ENCODE measurements around the gene PRDX5. TPM values are rescaled to one million over a fixed set of nuclear protein-coding genes. Genes with fewer than 3 reads are reported as not detected.

PRDX5 gene
- total and polyA plus RNA-seq, 9 of the 15 experiments (the other 6 are each of a cell fraction or from before 2014, with no cell fraction given) = 40.8 to 327 (median 204) TPM

GRCh38 chr11:64268893-64269539 lies 48.9 kb upstream of the PRDX5 start:
- peak; percentile 59 for ATAC-seq
- POLR2A ChIA-PET = interaction anchor here (0.6 to 5.7 kb wide), 17 partner anchors 12 to 1459 kb away, joined by 3 to 58 read pairs (median 5); partner anchors contain the start of genes BAD, CATSPERZ, ESRRA and FERMT3
- TF ChIP-seq, protein P1, sequence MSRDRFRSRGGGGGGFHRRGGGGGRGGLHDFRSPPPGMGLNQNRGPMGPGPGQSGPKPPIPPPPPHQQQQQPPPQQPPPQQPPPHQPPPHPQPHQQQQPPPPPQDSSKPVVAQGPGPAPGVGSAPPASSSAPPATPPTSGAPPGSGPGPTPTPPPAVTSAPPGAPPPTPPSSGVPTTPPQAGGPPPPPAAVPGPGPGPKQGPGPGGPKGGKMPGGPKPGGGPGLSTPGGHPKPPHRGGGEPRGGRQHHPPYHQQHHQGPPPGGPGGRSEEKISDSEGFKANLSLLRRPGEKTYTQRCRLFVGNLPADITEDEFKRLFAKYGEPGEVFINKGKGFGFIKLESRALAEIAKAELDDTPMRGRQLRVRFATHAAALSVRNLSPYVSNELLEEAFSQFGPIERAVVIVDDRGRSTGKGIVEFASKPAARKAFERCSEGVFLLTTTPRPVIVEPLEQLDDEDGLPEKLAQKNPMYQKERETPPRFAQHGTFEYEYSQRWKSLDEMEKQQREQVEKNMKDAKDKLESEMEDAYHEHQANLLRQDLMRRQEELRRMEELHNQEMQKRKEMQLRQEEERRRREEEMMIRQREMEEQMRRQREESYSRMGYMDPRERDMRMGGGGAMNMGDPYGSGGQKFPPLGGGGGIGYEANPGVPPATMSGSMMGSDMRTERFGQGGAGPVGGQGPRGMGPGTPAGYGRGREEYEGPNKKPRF (IDR thresholded peaks at IDR 0.05; ENCODE audit: low read depth, low read length) = no peak
- TF ChIP-seq MXI1 (IDR thresholded peaks at IDR 0.05; ENCODE audit: low read depth, low read length) = no peak
- no peak for TF ChIP-seq ELK3 (CRISPR knock-in tag; IDR thresholded peaks at IDR 0.05)
- TF ChIP-seq EWSR1 (IDR thresholded peaks at IDR 0.05; ENCODE audit: borderline replicate concordance, low read depth, partially characterized antibody) = no peak
- TF ChIP-seq C11orf30 (IDR thresholded peaks at IDR 0.05; ENCODE audit: low read depth) = no peak
- no peak for TF ChIP-seq NFATC3 (IDR thresholded peaks at IDR 0.05)
- TF ChIP-seq HDAC3 (IDR thresholded peaks at IDR 0.05; ENCODE audit: borderline replicate concordance, partially characterized antibody) = peak; percentile 3
- TF ChIP-seq, protein P2, sequence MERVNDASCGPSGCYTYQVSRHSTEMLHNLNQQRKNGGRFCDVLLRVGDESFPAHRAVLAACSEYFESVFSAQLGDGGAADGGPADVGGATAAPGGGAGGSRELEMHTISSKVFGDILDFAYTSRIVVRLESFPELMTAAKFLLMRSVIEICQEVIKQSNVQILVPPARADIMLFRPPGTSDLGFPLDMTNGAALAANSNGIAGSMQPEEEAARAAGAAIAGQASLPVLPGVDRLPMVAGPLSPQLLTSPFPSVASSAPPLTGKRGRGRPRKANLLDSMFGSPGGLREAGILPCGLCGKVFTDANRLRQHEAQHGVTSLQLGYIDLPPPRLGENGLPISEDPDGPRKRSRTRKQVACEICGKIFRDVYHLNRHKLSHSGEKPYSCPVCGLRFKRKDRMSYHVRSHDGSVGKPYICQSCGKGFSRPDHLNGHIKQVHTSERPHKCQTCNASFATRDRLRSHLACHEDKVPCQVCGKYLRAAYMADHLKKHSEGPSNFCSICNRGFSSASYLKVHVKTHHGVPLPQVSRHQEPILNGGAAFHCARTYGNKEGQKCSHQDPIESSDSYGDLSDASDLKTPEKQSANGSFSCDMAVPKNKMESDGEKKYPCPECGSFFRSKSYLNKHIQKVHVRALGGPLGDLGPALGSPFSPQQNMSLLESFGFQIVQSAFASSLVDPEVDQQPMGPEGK (CRISPR knock-in tag; IDR thresholded peaks at IDR 0.05; ENCODE audit: borderline replicate concordance) = peak; percentile 57; the same call in 1 of the 2 replicates
- no peak for TF ChIP-seq E2F5 (CRISPR knock-in tag; IDR thresholded peaks at IDR 0.05)
- TF ChIP-seq ZNF696 (CRISPR knock-in tag; conservative IDR thresholded peaks at IDR 0.05) = no peak
- TF ChIP-seq ZNF280B (CRISPR knock-in tag; IDR thresholded peaks at IDR 0.05) = no peak
- peak; percentile 78 for TF ChIP-seq MYNN (IDR thresholded peaks at IDR 0.05)
- no peak for TF ChIP-seq MYNN (CRISPR knock-in tag; IDR thresholded peaks at IDR 0.05)
- no peak for TF ChIP-seq TBP (optimal IDR thresholded peaks at IDR 0.05; ENCODE audit: low read depth, low read length)

More at GRCh38 chr11:64268893-64269539, 48.9 kb upstream of the PRDX5 start:
- BruUV-seq (replicated peaks) = no TSS peak
- Histone ChIP-seq H3K36me3 (ENCODE audit: control insufficient read depth, insufficient read depth, low read length) (peaks cover 43% of the 10 kb centered on the region), H3K27me3 (ENCODE audit: control insufficient read depth in 2 of 2, insufficient read depth in 2 of 2, low read length in 2 of 2) (no peaks in the 10 kb centered on the region), H3K9me3 (replicated peaks; ENCODE audit: control insufficient read depth, insufficient read depth, low read depth, low read length) (no peaks in the 10 kb centered on the region), H2AFZ (ENCODE audit: low read depth, low read length) (peak overlapping the region; percentile 78; the same call in 1 of the 2 replicates), H3K4me1 (replicated peaks in 1 of 2; ENCODE audit: control insufficient read depth in 2 of 2, insufficient read depth in 2 of 2, low read length in 2 of 2) (peaks cover 32 to 59% of the 10 kb centered on the region in 2 experiments), H3K9me1 (ENCODE audit: control insufficient read depth, insufficient read depth, low read length) (peaks cover 3% of the 10 kb centered on the region), H3K27ac (ENCODE audit: extremely low read depth, low read depth, low read length) (peak overlapping the region; percentile 96), H3K79me2 (ENCODE audit: control insufficient read depth, insufficient read depth, low read length) (peaks cover 43% of the 10 kb centered on the region), H3K4me3 (peak overlapping the region; percentile 60), H4K20me1 (replicated peaks; ENCODE audit: control insufficient read depth, insufficient read depth, low read length) (no peaks in the 10 kb centered on the region), H3K4me2 (ENCODE audit: insufficient read depth, low read length) (peak overlapping the region; percentile 92), H3K9ac (ENCODE audit: insufficient read depth in 1 of 2, low read depth in 2 of 2, low read length in 2 of 2) (peak overlapping the region; percentile 89 to 99)
- in situ Hi-C loops (cut with MboI) (no loop called here), intact Hi-C loops (cut with micrococcal nuclease) (loop anchor here (2.0 kb wide), 1 partner anchor 22 kb away; the partner anchor contains the start of gene PPP1R14B)
- FAIRE-seq (peak; percentile 72), DNase-seq (ENCODE audit: extremely low read depth in 1 of 4, low spot score in 3 of 4) (peak; percentile 36 to 79 (median 48))
- under 1% methylated on average over 23 of the region's 34 CpGs for WGBS (ENCODE audit: insufficient coverage, low coverage, missing lambda C conversion rate)
- CTCF ChIA-PET (ENCODE audit: low intra/inter-chr PET ratio) = interaction anchor here (2.6 kb wide), 1 partner anchor 65 kb away, joined by 11 read pairs; no protein-coding TSS in a partner anchor
